ENCODE data around the gene LDLRAD4. TPM values are rescaled to one million over a fixed set of nuclear protein-coding genes. Genes with fewer than 3 reads are reported as not detected.

Gene LDLRAD4
- total RNA-seq, 2 donors from 2014 or later = 11.7 to 17.0 TPM

DNA sequence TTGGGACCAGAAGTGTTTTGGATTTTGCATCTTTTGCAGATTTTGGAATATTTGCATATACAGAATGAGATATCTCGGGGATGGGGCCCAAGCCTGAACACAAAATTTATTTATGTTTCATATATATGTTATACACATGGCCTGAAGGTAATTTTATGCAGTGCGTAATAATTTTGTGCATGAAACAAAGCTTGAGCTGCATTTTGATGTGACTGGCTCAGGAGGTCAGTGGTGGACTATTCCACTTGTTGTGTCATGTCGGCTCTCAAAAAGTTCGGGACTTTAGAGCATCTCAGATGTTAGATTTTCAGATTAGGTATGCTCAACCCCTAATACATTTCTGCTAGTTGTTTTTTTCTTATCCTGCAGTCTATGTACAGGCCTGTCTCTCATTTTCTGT, 362.4 kb downstream of the LDLRAD4 start:
- TF ChIP-seq, protein P1, sequence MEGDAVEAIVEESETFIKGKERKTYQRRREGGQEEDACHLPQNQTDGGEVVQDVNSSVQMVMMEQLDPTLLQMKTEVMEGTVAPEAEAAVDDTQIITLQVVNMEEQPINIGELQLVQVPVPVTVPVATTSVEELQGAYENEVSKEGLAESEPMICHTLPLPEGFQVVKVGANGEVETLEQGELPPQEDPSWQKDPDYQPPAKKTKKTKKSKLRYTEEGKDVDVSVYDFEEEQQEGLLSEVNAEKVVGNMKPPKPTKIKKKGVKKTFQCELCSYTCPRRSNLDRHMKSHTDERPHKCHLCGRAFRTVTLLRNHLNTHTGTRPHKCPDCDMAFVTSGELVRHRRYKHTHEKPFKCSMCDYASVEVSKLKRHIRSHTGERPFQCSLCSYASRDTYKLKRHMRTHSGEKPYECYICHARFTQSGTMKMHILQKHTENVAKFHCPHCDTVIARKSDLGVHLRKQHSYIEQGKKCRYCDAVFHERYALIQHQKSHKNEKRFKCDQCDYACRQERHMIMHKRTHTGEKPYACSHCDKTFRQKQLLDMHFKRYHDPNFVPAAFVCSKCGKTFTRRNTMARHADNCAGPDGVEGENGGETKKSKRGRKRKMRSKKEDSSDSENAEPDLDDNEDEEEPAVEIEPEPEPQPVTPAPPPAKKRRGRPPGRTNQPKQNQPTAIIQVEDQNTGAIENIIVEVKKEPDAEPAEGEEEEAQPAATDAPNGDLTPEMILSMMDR (IDR thresholded peaks at IDR 0.05) = no peak
- Histone ChIP-seq H3K4me3 (no peak overlapping the region), H3K9me3 (no peaks in the 10 kb centered on the region), H3K27me3 (no peaks in the 10 kb centered on the region), H3K9ac (ENCODE audit: low read depth in 2 of 2, low read length in 2 of 2) (no peak overlapping the region), H3K27ac (no peak overlapping the region), H3K4me1 (no peaks in the 10 kb centered on the region), H3K36me3 (no peaks in the 10 kb centered on the region)
- no peak for DNase-seq
- intact Hi-C loops (cut with DNase I) = no loop called here

DNA sequence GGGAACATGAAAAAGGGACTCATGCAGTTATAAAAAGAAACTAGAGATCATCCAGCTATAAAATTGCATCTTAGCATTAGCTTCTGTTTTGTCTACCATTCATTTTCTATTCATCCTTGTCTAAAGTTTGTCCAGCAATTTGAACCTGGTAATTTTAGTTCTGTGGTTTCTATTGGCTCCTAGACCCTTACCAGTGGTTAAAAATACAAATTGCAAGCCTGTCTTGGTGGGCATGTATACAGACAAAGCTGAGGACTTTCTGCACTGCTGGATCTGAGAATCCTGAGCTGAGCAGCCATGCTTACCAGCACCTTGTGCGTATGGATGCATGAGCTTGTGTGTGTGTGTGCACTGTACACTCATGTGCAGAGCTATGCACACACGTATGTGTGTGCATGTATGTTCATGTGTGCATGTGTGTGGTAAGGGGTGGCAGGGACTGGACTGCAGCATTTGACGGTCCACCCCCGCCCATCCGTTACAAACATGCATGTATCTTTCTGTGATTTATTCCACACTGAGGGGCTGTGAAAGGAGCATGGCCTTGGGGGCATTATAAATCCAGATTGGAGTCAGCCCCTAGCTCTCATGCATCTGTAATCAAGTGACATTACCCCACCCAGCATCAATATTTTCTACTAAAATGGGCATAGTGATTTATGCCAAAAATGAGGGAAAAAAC, 363.1 kb downstream of the LDLRAD4 start:
- H3K4me1 ChIP-seq = no peaks in the 10 kb centered on the region
- no peak overlapping the region for H3K9ac ChIP-seq (ENCODE audit: low read depth in 2 of 2, low read length in 2 of 2)
- H3K4me3 ChIP-seq = no peak overlapping the region
- no peak overlapping the region for H3K27ac ChIP-seq
- no peaks in the 10 kb centered on the region for H3K27me3 ChIP-seq
- intact Hi-C loops (cut with DNase I) = no loop called here
- H3K36me3 ChIP-seq = no peaks in the 10 kb centered on the region
- no peaks in the 10 kb centered on the region for H3K9me3 ChIP-seq
- TF ChIP-seq, protein P1 (IDR thresholded peaks at IDR 0.05) = no peak
- DNase-seq = no peak

DNA sequence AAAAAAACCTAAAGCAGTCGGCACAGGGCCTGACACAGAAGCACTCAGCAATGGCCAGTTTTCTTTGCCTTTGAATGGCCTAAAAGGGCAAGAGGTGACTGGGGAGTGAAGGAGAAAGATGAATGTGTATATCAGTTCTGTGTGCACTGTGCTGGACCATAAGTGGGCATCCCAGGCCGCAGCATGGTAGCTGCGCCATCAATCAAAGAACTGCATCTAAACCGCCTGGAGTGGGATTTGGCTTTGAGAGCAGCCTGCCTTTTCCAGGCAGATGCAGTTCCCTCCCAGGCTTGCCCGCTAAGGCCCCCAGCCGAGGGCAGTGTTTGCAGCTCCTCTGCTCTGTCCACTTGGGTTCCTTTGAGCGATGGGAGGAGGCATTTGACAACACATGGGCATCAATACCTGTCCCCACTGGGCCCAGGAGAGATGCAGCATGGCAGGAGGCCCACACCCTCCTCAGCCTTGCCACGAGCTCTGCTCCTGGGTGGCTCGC, 363.7 kb downstream of the LDLRAD4 start:
- H3K27ac ChIP-seq = no peak overlapping the region
- H3K9me3 ChIP-seq = no peaks in the 10 kb centered on the region
- no peaks in the 10 kb centered on the region for H3K36me3 ChIP-seq
- H3K4me1 ChIP-seq = no peaks in the 10 kb centered on the region
- TF ChIP-seq, protein P1 (IDR thresholded peaks at IDR 0.05) = no peak
- H3K27me3 ChIP-seq = no peaks in the 10 kb centered on the region
- H3K9ac ChIP-seq (ENCODE audit: low read depth in 2 of 2, low read length in 2 of 2) = no peak overlapping the region
- no peak overlapping the region for H3K4me3 ChIP-seq
- intact Hi-C loops (cut with DNase I) = no loop called here
- no peak for DNase-seq

DNA sequence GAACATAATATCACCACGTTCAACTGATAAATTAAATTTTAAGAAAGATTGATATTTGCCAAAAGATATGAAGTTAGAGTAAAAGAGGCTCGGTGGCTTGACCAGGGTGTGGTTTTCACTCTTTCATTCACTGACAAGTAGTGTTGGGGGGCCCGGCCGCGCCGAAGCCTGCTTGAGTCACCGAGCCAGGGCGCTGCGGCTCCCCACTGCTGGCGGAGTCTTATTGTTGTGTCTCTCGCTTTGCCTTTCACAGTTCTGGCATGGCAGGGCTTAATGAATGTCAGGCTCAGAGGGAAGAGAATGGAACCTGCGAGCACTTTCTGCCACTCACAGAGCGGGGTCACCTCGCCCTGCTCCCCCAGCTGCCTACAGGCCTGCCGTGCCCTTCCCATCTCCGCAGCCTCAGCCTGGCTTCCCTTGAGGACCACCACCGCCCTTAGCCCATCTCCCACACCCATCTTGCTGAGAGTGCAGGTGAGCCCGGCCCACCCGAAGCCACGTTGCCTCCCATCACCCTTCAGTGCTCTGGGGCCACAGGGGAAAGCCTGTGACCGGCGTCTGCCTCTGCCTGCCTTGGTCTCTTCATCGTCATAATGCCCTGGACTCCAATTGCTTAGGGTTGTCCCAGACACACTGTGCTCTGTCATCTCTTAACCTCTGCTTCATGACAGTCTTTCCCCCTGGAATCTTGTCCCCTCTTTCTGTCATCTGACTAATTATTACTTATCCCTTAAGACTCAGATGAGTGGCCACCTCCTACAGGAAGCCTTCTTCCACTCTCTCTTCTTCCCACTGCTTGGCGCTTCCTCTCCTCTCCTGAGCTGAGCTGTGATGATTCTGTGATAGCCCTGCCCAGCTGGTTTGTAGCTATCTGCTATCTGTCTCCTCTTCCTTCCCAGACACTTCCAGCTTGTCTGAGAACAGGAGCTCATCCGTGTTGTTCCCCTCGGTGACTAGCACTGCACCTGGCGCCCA, 365.3 kb downstream of the LDLRAD4 start:
- intact Hi-C loops (cut with DNase I) = no loop called here
- no peaks in the 10 kb centered on the region for H3K9me3 ChIP-seq
- no peak for DNase-seq
- no peak overlapping the region for H3K27ac ChIP-seq
- H3K4me1 ChIP-seq = no peaks in the 10 kb centered on the region
- H3K4me3 ChIP-seq = no peak overlapping the region
- H3K9ac ChIP-seq (ENCODE audit: low read depth in 2 of 2, low read length in 2 of 2) = no peak overlapping the region
- H3K36me3 ChIP-seq = no peaks in the 10 kb centered on the region
- TF ChIP-seq, protein P1 (IDR thresholded peaks at IDR 0.05) = no peak
- H3K27me3 ChIP-seq = no peaks in the 10 kb centered on the region

DNA sequence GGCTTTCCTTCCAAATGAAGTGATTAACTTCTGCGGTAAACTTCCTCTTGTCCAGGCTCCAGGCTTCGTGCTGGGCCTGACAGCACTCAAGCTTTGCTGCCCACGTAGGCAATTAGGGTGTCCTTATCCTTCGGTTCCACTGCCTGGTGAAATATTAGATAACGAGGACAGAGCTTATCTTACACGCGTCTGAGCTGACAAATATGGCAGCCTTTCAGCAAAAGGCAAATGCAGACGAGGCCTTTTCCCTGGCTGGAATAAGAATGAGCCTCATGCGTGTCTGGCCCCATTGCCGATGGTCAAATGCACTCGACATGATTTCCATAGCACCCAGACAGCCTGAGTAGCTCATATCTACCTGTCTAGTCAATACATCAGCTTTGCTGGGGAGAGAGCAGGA, 366.3 kb downstream of the LDLRAD4 start:
- H3K36me3 ChIP-seq = no peaks in the 10 kb centered on the region
- intact Hi-C loops (cut with DNase I) = no loop called here
- DNase-seq = no peak
- H3K27ac ChIP-seq = no peak overlapping the region
- H3K9me3 ChIP-seq = no peaks in the 10 kb centered on the region
- no peaks in the 10 kb centered on the region for H3K4me1 ChIP-seq
- no peak overlapping the region for H3K4me3 ChIP-seq
- no peak overlapping the region for H3K9ac ChIP-seq (ENCODE audit: low read depth in 2 of 2, low read length in 2 of 2)
- H3K27me3 ChIP-seq = no peaks in the 10 kb centered on the region
- TF ChIP-seq, protein P1 (IDR thresholded peaks at IDR 0.05) = no peak
